Activated CD8-positive, alpha-beta memory T cell treated with anti-CD3 and anti-CD28 coated beads, Interleukin-2, amount 50 U/mL, for 48 hours (primary cell): Measurements from ENCODE around the gene DLG2.

Source experiments
- DNase-seq: peaks from one replicate; pipeline ENCODE4 v3.0.0-alpha.2; 2020

Gene DLG2

GRCh38 chr11:84962018-84962417, 665.1 kb downstream of the DLG2 start:
- DNase-seq, result no peak

- DNase-seq, result no peak
These were observed 668.8 kb downstream of the DLG2 start for GRCh38 chr11:84958295-84958694.

DNA sequence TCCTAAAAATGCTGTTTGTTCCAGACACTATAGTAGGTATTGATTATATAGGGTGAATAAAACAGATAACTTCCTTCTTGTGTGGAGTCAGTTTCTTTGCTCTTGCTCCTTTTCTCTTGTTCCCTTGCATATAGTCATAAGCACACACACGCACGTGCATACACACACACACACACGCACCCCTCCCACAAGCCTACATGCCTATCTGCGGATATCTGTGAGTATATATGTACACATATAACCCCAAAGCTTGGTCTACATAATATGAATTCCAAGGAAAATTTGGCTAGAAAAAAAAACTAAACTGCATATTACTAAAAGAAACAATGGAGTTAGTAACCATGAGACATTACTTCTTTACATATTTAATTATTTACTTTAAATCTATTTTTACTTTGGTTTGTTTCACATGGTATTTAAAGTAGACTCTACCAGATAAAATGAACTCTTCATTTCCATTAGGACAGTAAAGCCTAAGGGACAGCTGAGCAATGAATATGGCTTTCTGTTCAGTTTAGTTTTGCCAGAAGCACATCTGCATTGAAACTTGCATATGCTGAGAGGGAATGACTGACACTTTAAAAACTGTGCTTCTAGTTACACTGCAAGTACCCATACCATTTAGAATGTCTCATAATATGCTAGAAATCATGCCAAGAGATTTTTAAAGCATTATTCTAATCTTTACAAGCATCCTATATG, 676.4 kb downstream of the DLG2 start:
- no peak for DNase-seq

- DNase-seq, result no peak
These were observed 679.1 kb downstream of the DLG2 start for GRCh38 chr11:84947970-84948580.

- no peak for DNase-seq
These were observed 680.1 kb downstream of the DLG2 start for GRCh38 chr11:84947070-84947469.

DNA sequence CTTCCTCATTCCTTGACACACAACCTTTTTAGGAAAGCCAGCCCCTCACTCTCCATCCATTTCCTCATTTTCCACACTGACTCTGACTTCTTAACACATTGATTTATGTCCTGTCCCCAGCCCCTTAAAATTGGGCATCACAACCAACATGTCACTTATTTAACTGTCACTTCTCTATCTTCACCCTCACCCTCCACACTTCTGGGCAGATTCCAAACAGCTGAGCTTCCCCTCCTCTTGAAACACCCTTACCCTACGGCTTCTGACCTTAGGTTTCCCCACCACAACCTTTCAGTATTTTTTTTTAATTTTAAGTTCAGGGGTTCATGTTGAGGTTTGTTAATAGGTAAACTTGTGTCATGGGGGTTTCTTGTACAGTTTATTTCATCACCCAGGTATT, 696.3 kb downstream of the DLG2 start:
- no peak for DNase-seq

DNA sequence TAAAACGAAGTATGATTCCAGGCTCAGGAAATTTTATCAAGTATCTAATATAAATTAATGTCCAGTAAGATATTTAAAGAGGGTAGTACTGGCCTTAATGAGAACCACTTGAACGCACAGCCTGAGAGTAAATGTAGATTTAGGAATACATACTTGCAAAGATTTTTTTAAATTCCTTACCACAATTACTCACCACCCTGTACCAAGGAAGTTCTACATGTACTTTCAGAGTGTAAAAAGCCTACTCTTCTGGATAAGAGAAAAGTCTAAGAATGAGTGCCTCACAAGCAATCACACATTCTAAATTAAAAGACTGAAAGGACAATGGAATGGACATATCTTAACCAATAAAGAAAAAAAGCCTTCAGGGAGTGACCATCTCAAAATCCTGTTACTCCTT, 697.4 kb downstream of the DLG2 start:
- DNase-seq, result no peak

- DNase-seq, result no peak
These were observed 702.9 kb downstream of the DLG2 start for GRCh38 chr11:84924154-84924692.

DNA sequence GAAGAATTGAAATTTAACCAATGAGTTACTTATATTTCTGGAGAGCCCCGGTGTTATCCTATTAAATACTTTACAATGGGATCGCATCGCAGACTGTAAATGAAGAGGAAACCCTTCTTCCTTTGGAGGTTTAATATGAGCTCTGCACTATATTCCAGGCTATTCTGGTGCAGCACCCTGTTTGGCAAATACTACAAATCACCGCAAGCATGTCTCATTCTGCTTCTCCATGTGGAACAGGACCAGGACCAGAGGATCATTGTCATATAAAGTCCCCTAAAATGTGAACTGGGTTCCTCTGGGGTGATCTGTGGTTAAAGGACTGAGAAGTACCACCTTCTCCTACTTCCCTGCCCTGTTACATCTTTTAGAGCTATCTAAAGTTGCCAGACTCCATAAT, 703.7 kb downstream of the DLG2 start:
- no peak for DNase-seq

DNA sequence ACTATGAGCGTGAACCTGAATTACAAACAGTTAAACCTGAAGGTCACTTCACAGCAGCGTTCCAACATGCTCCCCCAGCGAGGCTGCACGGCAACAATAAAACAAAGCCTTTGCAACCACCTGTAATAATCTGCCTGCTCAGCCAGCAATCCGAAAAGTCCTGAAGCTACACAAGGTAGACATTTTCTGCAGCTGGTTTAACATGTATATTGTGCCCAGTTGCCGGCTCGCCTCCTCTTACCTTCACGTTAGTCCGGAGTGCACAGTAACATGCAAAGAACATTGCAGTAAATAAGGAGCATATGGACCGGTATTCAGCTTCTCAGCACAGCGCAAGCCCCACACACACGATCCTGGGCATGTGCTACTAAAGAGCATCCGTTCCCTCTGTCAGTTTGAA, 704.3 kb downstream of the DLG2 start:
- DNase-seq, result no peak

- DNase-seq, result no peak
These were observed 704.8 kb downstream of the DLG2 start for GRCh38 chr11:84922212-84922805.

DNA sequence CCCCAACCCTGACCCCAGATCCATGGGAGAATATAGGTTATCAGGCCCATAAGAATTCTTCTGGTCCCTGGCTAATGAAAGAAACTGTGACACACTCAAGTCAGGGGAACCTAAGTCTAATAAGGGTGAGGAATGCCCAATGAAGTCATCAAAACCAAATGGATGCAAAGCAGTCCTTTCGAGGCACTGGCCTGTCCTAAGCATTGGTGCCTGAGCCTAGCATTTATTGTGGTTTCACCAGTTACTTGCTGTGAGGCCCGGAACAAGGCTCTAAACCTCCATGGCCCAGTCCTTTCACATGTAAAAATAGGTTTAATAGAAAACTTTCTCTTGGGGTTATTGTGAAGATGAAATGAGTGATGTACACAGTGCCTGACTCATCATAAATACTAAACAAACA, 712.6 kb downstream of the DLG2 start:
- no peak for DNase-seq

DNA sequence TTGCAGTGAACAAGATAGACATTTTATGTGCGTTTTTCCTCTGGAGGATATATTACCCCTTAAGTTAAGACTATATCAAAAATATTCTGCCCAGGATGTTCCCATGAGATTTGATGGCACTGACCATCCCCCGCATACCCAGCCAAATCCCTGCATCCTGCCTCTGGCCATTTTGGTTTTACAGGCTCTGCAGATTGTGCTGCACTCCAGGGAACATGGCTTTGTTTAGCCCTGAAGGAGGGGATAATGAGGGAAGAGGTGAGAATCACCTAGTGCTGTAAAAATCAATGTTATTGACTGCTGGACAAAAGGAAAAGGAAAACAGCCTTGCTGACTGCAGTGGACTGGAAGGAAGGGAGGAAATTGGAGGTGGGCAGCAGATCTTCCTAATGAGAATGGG, 717.4 kb downstream of the DLG2 start:
- DNase-seq, result no peak

DNA sequence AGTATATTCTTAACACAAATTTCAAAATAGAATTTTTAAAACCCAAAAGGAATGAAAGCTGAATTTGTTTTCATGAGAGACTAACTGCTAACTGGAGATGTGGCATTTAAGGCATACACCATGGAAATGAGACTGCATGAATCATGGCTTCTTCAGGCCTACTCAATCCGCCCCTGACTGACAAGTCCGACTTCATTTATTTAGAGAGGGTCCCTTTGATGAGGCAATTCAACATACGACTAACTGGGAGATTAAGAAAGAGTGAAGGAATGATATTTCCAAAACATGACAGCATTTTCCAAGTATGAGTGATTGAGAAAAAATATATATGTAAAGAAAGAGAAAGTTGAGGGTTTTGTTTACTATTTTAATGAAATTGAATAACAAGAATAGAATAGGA, 720.1 kb downstream of the DLG2 start:
- DNase-seq, result no peak

DNA sequence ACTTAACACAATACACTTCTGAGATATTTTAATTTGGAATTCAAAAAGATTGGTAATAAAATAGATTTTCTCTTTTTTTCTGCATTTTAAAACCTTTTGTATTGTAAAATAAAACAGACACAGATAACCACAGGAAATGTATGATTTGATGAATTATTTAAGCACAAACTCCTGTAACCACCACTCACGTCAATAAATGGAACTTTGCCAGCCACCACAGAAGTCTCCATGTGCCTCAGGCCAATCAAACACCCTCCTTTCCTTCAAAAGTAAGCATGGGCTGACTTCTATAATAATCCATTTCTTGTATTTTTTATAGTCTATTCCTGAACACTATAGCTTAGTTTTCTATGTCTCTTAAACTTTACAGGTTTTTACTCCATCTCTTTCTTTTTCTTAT, 721.7 kb downstream of the DLG2 start:
- DNase-seq, result no peak

- DNase-seq, result no peak
These were observed 724.7 kb downstream of the DLG2 start for GRCh38 chr11:84902445-84902844.

- DNase-seq, result no peak
These were observed 725.2 kb downstream of the DLG2 start for GRCh38 chr11:84901991-84902390.

DNA sequence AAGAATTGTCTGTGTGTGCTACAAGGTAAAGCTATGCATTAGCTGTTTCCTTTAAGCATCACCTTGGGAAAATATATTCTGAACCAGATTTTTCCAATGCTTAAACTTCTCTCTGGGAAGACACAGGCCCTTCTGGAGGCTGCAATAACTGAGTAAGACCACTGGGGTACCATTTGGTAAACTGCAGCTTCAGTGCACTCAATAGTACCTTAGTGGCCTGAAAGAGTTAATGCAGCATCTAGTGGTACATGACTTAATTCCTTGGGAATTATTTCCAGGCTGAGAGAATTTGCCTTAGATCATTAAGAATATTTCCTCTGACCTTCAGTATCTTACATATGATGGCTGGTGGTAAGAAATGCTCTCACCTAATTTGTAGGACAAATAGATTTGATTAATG, 727.4 kb downstream of the DLG2 start:
- DNase-seq, result no peak

- DNase-seq, result no peak
These were observed 728.0 kb downstream of the DLG2 start for GRCh38 chr11:84899134-84899533.

GRCh38 chr11:84894666-84895065, 732.5 kb downstream of the DLG2 start:
- DNase-seq, result no peak

DNA sequence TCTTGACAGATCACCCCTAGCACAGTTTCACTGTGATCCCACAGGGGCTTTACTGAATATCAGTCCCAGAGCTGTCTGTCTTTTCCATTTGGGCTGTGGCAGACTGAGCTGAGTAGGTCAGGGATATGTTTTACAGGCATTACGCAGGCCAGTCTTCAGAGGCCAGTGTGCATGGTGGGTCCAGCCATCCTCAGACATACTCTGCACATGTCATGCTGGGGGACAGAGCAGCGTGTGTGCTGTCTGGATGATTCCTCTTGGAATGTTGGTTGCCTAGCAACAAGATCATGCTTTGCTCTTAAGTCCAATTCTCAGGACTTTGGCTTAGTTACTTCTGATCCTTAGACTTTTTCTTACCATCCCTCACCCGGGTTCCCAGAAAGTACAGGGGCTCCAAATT, 736.5 kb downstream of the DLG2 start:
- no peak for DNase-seq

- no peak for DNase-seq
These were observed 737.6 kb downstream of the DLG2 start for GRCh38 chr11:84889556-84889955.

DNA sequence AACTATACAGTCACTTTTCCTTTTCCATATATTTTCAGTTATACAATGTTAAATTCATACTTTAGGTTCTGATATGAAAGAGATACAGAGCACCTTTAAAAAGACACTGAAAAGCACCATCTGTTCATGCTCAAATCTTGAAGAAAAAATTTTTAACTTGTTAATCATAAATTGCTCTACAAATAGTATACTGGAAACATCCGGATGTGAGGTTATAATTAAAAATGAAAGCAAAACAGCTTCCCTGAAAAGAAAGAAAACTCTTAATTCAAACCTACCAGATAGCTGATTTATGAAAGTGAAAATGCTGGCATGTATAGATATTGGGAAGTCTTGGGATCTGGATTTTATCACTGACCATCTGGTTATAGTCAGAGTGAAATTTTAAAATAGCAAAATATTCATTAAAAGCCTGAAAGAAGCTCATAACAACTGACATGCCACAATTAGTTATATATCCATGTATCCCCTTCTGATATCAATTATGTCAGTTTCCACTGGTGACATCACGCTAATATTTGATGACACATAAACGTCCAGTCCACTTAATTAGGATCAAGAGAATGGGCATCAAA, 740.0 kb downstream of the DLG2 start:
- no peak for DNase-seq

DNA sequence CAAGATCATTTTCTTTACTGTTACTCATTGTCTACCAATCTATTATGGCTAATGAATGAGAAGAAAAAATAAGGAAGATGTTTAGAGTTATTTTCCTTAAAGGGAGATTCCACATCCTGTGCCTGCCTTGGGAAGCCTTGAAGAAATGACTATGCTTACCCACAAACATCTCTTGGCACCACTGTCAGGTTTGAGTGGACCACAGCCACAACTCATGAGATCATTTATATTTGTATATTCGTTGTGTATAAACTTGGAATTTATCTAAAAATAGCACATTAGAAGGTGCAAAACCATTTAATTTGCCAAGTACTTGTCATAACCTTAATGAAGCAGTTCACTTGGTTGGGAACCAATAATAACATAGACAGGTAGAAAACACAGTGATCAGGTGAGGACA, 740.8 kb downstream of the DLG2 start:
- no peak for DNase-seq
